ENCODE data around the gene RHEB.

GRCh38 chr7:151437866-151438516 is 81.7 kb downstream of the RHEB start:
- TF ChIP-seq FOXJ3 (CRISPR knock-in tag; IDR thresholded peaks at IDR 0.05) = no peak
- TF ChIP-seq CTCF (IDR thresholded peaks at IDR 0.05) = no peak
- no peak for TF ChIP-seq MXI1 (IDR thresholded peaks at IDR 0.05; ENCODE audit: low read depth, low read length)
- no peak for TF ChIP-seq POLR2AphosphoS5 (IDR thresholded peaks at IDR 0.05; ENCODE audit: low read depth, low read length)
- TF ChIP-seq EP300 (IDR thresholded peaks at IDR 0.05; ENCODE audit: borderline replicate concordance in 1 of 2, low read depth in 1 of 2, low read length in 1 of 2) = no peak
- no peak for TF ChIP-seq SIN3A (IDR thresholded peaks at IDR 0.05; ENCODE audit: borderline replicate concordance, low read depth, low read length)
- no peak for TF ChIP-seq NRF1 (IDR thresholded peaks at IDR 0.05; ENCODE audit: low read depth, low read length)
